ENCODE results near the gene FCN2.

FCN2 gene

GRCh38 chr9:134899168-134899567, 18.6 kb downstream of the FCN2 start:
- WGBS (ENCODE audit: insufficient coverage): no CpG with 5 or more reads among the region's 3 CpGs
- Histone ChIP-seq H3K27ac (ENCODE audit: insufficient read depth in 1 of 2, low read depth in 1 of 2, low read length in 2 of 2, poor library complexity in 1 of 2, severe bottlenecking in 2 of 2) (no peak overlapping the region), H3K9me3 (ENCODE audit: control extremely low read depth in 1 of 5, control insufficient read depth in 4 of 5, insufficient read depth in 2 of 5, low read depth in 1 of 5, low read length in 4 of 5) (peaks cover 0 to 22% (median 0%) of the 10 kb centered on the region in 5 experiments), H3K4me3 (ENCODE audit: control insufficient read depth in 1 of 7, extremely low read depth in 1 of 7, insufficient read depth in 4 of 7, low read depth in 2 of 7, low read length in 6 of 7) (no peak overlapping the region), H3K27me3 (replicated peaks in 2 of 5; ENCODE audit: control insufficient read depth in 4 of 5, insufficient read depth in 5 of 5, low read length in 4 of 5) (no peaks in the 10 kb centered on the region), H3K4me1 (ENCODE audit: control extremely low read depth in 1 of 4, control insufficient read depth in 4 of 4, insufficient read depth in 4 of 4, low read length in 3 of 4) (peaks cover 7 to 36% (median 22%) of the 10 kb centered on the region in 4 experiments), H3K36me3 (ENCODE audit: control insufficient read depth in 4 of 4, insufficient read depth in 4 of 4, low read length in 3 of 4) (no peaks in the 10 kb centered on the region)
- DNase-seq: no peak
- POLR2A ChIA-PET: no interaction called here
- CTCF ChIA-PET: no interaction called here

GRCh38 chr9:134899818-134900217, 19.2 kb downstream of the FCN2 start:
- Histone ChIP-seq H3K4me1 (ENCODE audit: control extremely low read depth in 1 of 4, control insufficient read depth in 4 of 4, insufficient read depth in 4 of 4, low read length in 3 of 4) (peaks cover 7 to 36% (median 22%) of the 10 kb centered on the region in 4 experiments), H3K9me3 (ENCODE audit: control extremely low read depth in 1 of 5, control insufficient read depth in 4 of 5, insufficient read depth in 2 of 5, low read depth in 1 of 5, low read length in 4 of 5) (peaks cover 0 to 19% (median 0%) of the 10 kb centered on the region in 5 experiments), H3K27me3 (replicated peaks in 2 of 5; ENCODE audit: control insufficient read depth in 4 of 5, insufficient read depth in 5 of 5, low read length in 4 of 5) (no peaks in the 10 kb centered on the region), H3K4me3 (ENCODE audit: control insufficient read depth in 1 of 7, extremely low read depth in 1 of 7, insufficient read depth in 4 of 7, low read depth in 2 of 7, low read length in 6 of 7) (no peak overlapping the region), H3K36me3 (ENCODE audit: control insufficient read depth in 4 of 4, insufficient read depth in 4 of 4, low read length in 3 of 4) (no peaks in the 10 kb centered on the region), H3K27ac (ENCODE audit: insufficient read depth in 1 of 2, low read depth in 1 of 2, low read length in 2 of 2, poor library complexity in 1 of 2, severe bottlenecking in 2 of 2) (no peak overlapping the region)
- ChIA-PET CTCF (no interaction called here), POLR2A (no interaction called here)
- WGBS (ENCODE audit: insufficient coverage): no CpG with 5 or more reads among the region's 1 CpG
- no peak for DNase-seq

GRCh38 chr9:134902936-134903335, 22.3 kb downstream of the FCN2 start:
- POLR2A ChIA-PET: no interaction called here
- H3K36me3 ChIP-seq (ENCODE audit: control insufficient read depth in 4 of 4, insufficient read depth in 4 of 4, low read length in 3 of 4): no peaks in the 10 kb centered on the region
- peak; percentile 41 to 91 (median 86) for DNase-seq
- peaks cover 7 to 18% (median 14%) of the 10 kb centered on the region in 4 experiments for H3K4me1 ChIP-seq (ENCODE audit: control extremely low read depth in 1 of 4, control insufficient read depth in 4 of 4, insufficient read depth in 4 of 4, low read length in 3 of 4)
- H3K9me3 ChIP-seq (ENCODE audit: control extremely low read depth in 1 of 5, control insufficient read depth in 4 of 5, insufficient read depth in 2 of 5, low read depth in 1 of 5, low read length in 4 of 5): peaks cover 0 to 18% (median 0%) of the 10 kb centered on the region in 5 experiments
- WGBS (ENCODE audit: insufficient coverage): no CpG with 5 or more reads among the region's 3 CpGs
- no peaks in the 10 kb centered on the region for H3K27me3 ChIP-seq (replicated peaks in 2 of 5; ENCODE audit: control insufficient read depth in 4 of 5, insufficient read depth in 5 of 5, low read length in 4 of 5)
- H3K27ac ChIP-seq (ENCODE audit: insufficient read depth in 1 of 2, low read depth in 1 of 2, low read length in 2 of 2, poor library complexity in 1 of 2, severe bottlenecking in 2 of 2): no peak overlapping the region
- no peak overlapping the region for H3K4me3 ChIP-seq (ENCODE audit: control insufficient read depth in 1 of 7, extremely low read depth in 1 of 7, insufficient read depth in 4 of 7, low read depth in 2 of 7, low read length in 6 of 7)
- CTCF ChIA-PET: no interaction called here

- CTCF ChIA-PET: no interaction called here
- no peaks in the 10 kb centered on the region for H3K36me3 ChIP-seq (ENCODE audit: control insufficient read depth in 4 of 4, insufficient read depth in 4 of 4, low read length in 3 of 4)
- POLR2A ChIA-PET: no interaction called here
- H3K9me3 ChIP-seq (ENCODE audit: control extremely low read depth in 1 of 5, control insufficient read depth in 4 of 5, insufficient read depth in 2 of 5, low read depth in 1 of 5, low read length in 4 of 5): no peaks in the 10 kb centered on the region
- H3K27me3 ChIP-seq (replicated peaks in 2 of 5; ENCODE audit: control insufficient read depth in 4 of 5, insufficient read depth in 5 of 5, low read length in 4 of 5): no peaks in the 10 kb centered on the region
- H3K27ac ChIP-seq (ENCODE audit: insufficient read depth in 1 of 2, low read depth in 1 of 2, low read length in 2 of 2, poor library complexity in 1 of 2, severe bottlenecking in 2 of 2): no peak overlapping the region
- H3K4me1 ChIP-seq (ENCODE audit: control extremely low read depth in 1 of 4, control insufficient read depth in 4 of 4, insufficient read depth in 4 of 4, low read length in 3 of 4): peaks cover 0 to 9% (median 6%) of the 10 kb centered on the region in 4 experiments
- 96% methylated on average over 9 of the region's 13 CpGs for WGBS (ENCODE audit: insufficient coverage)
- H3K4me3 ChIP-seq (ENCODE audit: control insufficient read depth in 1 of 7, extremely low read depth in 1 of 7, insufficient read depth in 4 of 7, low read depth in 2 of 7, low read length in 6 of 7): no peak overlapping the region
- no peak for DNase-seq
These were observed 28.1 kb downstream of the FCN2 start for GRCh38 chr9:134908524-134909309.

DNA sequence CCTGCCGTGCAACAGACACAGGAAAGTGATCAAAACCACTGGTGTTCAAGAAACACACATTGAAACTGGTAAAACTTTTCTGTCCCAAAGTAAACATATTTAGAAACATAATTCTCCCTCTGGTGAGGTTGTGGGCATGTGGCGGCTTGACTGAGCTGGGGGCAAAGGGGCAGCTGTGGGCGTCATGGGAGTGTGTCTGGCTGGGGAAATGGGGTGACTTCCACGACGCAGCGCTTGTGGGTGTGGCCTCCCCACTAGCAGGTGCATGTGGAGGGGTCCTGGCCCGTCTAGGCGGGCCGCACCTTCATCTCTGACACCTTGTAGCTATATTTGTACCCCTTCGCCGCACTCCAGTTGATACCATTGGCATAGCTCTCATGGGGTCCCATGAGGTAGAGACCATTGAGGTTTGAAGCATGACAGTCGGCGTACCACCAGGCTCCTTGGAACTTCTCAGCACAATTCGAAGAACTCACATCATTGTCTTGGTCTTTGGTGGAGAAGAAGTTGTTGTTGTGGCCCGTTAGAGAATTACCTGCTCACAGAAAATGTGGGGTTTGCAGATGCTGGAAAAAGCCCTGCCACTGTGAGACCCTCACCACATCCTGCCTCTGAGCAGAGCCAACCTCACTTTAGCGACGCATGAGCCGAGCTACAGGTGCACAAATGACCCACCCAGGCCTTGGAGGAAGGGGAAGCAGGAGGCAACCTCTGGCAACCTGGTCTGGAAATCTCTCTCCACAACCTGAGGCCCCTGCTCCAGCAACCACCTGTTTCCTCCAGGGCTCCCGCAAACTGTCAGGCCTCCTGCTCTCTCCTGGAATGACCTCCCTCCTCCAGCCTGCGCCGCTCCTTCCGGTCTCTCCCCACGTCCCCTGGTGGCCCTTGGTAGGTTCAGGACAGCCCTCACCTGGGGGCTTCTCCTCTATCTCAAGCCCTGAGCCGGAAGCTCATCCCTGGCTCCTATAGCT, 29.2 kb downstream of the FCN2 start:
- DNase-seq: peak in 2 of 3 donors; percentile 69 to 78
- Histone ChIP-seq H3K4me3 (ENCODE audit: control insufficient read depth in 1 of 7, extremely low read depth in 1 of 7, insufficient read depth in 4 of 7, low read depth in 2 of 7, low read length in 6 of 7) (no peak overlapping the region), H3K36me3 (ENCODE audit: control insufficient read depth in 4 of 4, insufficient read depth in 4 of 4, low read length in 3 of 4) (no peaks in the 10 kb centered on the region), H3K4me1 (ENCODE audit: control extremely low read depth in 1 of 4, control insufficient read depth in 4 of 4, insufficient read depth in 4 of 4, low read length in 3 of 4) (peaks cover 0 to 9% (median 6%) of the 10 kb centered on the region in 4 experiments), H3K9me3 (ENCODE audit: control extremely low read depth in 1 of 5, control insufficient read depth in 4 of 5, insufficient read depth in 2 of 5, low read depth in 1 of 5, low read length in 4 of 5) (no peaks in the 10 kb centered on the region), H3K27me3 (replicated peaks in 2 of 5; ENCODE audit: control insufficient read depth in 4 of 5, insufficient read depth in 5 of 5, low read length in 4 of 5) (no peaks in the 10 kb centered on the region), H3K27ac (ENCODE audit: insufficient read depth in 1 of 2, low read depth in 1 of 2, low read length in 2 of 2, poor library complexity in 1 of 2, severe bottlenecking in 2 of 2) (no peak overlapping the region)
- CTCF ChIA-PET: interaction anchor here (0.8 kb wide), 1 partner anchor 18 kb away, joined by 3 read pairs; no protein-coding TSS in a partner anchor
- WGBS (ENCODE audit: insufficient coverage): 75% methylated on average over 20 of the region's 24 CpGs
- POLR2A ChIA-PET: no interaction called here

GRCh38 chr9:134912126-134912840, 31.7 kb downstream of the FCN2 start:
- 98% methylated on average over 17 of the region's 20 CpGs for WGBS (ENCODE audit: insufficient coverage)
- Histone ChIP-seq H3K4me3 (ENCODE audit: control insufficient read depth in 1 of 7, extremely low read depth in 1 of 7, insufficient read depth in 4 of 7, low read depth in 2 of 7, low read length in 6 of 7) (no peak overlapping the region), H3K36me3 (ENCODE audit: control insufficient read depth in 4 of 4, insufficient read depth in 4 of 4, low read length in 3 of 4) (no peaks in the 10 kb centered on the region), H3K27ac (ENCODE audit: insufficient read depth in 1 of 2, low read depth in 1 of 2, low read length in 2 of 2, poor library complexity in 1 of 2, severe bottlenecking in 2 of 2) (no peak overlapping the region), H3K4me1 (ENCODE audit: control extremely low read depth in 1 of 4, control insufficient read depth in 4 of 4, insufficient read depth in 4 of 4, low read length in 3 of 4) (peaks cover 0 to 11% (median 7%) of the 10 kb centered on the region in 4 experiments), H3K27me3 (replicated peaks in 2 of 5; ENCODE audit: control insufficient read depth in 4 of 5, insufficient read depth in 5 of 5, low read length in 4 of 5) (no peaks in the 10 kb centered on the region), H3K9me3 (ENCODE audit: control extremely low read depth in 1 of 5, control insufficient read depth in 4 of 5, insufficient read depth in 2 of 5, low read depth in 1 of 5, low read length in 4 of 5) (no peaks in the 10 kb centered on the region)
- CTCF ChIA-PET: no interaction called here
- POLR2A ChIA-PET: no interaction called here
- no peak for DNase-seq

All from common myeloid progenitor, CD34-positive (primary cell).